ENCODE measurements around the gene IMMP2L. TPM values are rescaled to one million over a fixed set of nuclear protein-coding genes. Genes with fewer than 3 reads are reported as not detected.

IMMP2L gene
- total and polyA plus RNA-seq, 4 donors = 7.3 to 21.1 (median 12.4) TPM

DNA sequence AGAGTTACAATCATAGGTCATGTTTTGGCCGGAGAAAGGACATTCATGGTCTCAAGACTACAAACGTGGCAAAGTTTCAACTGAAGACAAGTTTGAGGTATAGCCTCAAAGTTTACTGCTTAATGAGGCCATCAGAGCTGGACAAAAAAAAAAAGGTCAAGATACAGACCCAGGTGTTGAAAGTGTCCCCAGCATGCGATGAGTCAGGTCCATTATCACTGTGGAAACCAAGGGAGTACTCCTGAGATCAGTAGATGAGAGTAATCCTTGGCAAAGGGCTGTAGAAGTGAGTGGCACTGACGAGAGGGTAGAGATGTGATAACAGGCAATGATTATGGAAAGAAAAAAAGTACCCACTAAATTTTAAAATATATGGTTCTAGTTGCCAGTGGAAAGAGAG, 551.5 kb downstream of the IMMP2L start:
- H3K4me1 ChIP-seq (ENCODE audit: control insufficient read depth in 4 of 4, insufficient read depth in 4 of 4, low read length in 3 of 4) = peaks cover 0 to 7% (median 0%) of the 10 kb centered on the region in 4 donors
- no peak overlapping the region for H3K9ac ChIP-seq (ENCODE audit: low read depth in 1 of 2, low read length in 2 of 2)
- WGBS = 90% methylated on average over 4 of the region's 4 CpGs
- TF ChIP-seq FOXA2 (IDR thresholded peaks at IDR 0.05) (no peak), RAD21 (IDR thresholded peaks at IDR 0.05) (no peak), NR2F2 (IDR thresholded peaks at IDR 0.05) (no peak), EGR1 (IDR thresholded peaks at IDR 0.05; ENCODE audit: low read depth in 2 of 2) (no peak), HNF4G (IDR thresholded peaks at IDR 0.05) (no peak), GABPA (IDR thresholded peaks at IDR 0.05 in 1 of 2, conservative IDR thresholded peaks at IDR 0.05 in 1 of 2) (no peak), JUND (IDR thresholded peaks at IDR 0.05) (no peak), ZBTB33 (IDR thresholded peaks at IDR 0.05) (no peak), FOXA1 (IDR thresholded peaks at IDR 0.05) (no peak), ATF3 (IDR thresholded peaks at IDR 0.05) (no peak), SP1 (IDR thresholded peaks at IDR 0.05) (no peak), RXRA (IDR thresholded peaks at IDR 0.05) (no peak)
- TF ChIP-seq, protein P1, sequence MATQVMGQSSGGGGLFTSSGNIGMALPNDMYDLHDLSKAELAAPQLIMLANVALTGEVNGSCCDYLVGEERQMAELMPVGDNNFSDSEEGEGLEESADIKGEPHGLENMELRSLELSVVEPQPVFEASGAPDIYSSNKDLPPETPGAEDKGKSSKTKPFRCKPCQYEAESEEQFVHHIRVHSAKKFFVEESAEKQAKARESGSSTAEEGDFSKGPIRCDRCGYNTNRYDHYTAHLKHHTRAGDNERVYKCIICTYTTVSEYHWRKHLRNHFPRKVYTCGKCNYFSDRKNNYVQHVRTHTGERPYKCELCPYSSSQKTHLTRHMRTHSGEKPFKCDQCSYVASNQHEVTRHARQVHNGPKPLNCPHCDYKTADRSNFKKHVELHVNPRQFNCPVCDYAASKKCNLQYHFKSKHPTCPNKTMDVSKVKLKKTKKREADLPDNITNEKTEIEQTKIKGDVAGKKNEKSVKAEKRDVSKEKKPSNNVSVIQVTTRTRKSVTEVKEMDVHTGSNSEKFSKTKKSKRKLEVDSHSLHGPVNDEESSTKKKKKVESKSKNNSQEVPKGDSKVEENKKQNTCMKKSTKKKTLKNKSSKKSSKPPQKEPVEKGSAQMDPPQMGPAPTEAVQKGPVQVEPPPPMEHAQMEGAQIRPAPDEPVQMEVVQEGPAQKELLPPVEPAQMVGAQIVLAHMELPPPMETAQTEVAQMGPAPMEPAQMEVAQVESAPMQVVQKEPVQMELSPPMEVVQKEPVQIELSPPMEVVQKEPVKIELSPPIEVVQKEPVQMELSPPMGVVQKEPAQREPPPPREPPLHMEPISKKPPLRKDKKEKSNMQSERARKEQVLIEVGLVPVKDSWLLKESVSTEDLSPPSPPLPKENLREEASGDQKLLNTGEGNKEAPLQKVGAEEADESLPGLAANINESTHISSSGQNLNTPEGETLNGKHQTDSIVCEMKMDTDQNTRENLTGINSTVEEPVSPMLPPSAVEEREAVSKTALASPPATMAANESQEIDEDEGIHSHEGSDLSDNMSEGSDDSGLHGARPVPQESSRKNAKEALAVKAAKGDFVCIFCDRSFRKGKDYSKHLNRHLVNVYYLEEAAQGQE (IDR thresholded peaks at IDR 0.05) = no peak
- TF ChIP-seq, protein P2, sequence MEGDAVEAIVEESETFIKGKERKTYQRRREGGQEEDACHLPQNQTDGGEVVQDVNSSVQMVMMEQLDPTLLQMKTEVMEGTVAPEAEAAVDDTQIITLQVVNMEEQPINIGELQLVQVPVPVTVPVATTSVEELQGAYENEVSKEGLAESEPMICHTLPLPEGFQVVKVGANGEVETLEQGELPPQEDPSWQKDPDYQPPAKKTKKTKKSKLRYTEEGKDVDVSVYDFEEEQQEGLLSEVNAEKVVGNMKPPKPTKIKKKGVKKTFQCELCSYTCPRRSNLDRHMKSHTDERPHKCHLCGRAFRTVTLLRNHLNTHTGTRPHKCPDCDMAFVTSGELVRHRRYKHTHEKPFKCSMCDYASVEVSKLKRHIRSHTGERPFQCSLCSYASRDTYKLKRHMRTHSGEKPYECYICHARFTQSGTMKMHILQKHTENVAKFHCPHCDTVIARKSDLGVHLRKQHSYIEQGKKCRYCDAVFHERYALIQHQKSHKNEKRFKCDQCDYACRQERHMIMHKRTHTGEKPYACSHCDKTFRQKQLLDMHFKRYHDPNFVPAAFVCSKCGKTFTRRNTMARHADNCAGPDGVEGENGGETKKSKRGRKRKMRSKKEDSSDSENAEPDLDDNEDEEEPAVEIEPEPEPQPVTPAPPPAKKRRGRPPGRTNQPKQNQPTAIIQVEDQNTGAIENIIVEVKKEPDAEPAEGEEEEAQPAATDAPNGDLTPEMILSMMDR (IDR thresholded peaks at IDR 0.05; ENCODE audit: low read depth, low read length, missing input control) = no peak
- no peak overlapping the region for H3K27ac ChIP-seq (ENCODE audit: low read depth in 1 of 2, low read length in 2 of 2)
- H3K9me3 ChIP-seq (ENCODE audit: control insufficient read depth in 4 of 4, low read length in 3 of 4) = no peaks in the 10 kb centered on the region
- no peaks in the 10 kb centered on the region for H3K36me3 ChIP-seq (ENCODE audit: control insufficient read depth in 4 of 4, insufficient read depth in 3 of 4, low read depth in 1 of 4, low read length in 3 of 4)
- DNase-seq (ENCODE audit: low spot score) = no peak
- H3K27me3 ChIP-seq (ENCODE audit: control insufficient read depth in 4 of 4, insufficient read depth in 4 of 4, low read length in 3 of 4) = no peaks in the 10 kb centered on the region
- no peak overlapping the region for H3K4me3 ChIP-seq (ENCODE audit: low read depth in 1 of 3, low read length in 3 of 3)

GRCh38 chr7:111009526-111010040, 552.7 kb downstream of the IMMP2L start:
- no peak for DNase-seq (ENCODE audit: low spot score)
- no peak overlapping the region for H3K27ac ChIP-seq (ENCODE audit: low read depth in 1 of 2, low read length in 2 of 2)
- TF ChIP-seq, protein P1 (IDR thresholded peaks at IDR 0.05) = no peak
- TF ChIP-seq HNF4A (conservative IDR thresholded peaks at IDR 0.05) (no peak), RAD21 (IDR thresholded peaks at IDR 0.05) (no peak)
- H3K36me3 ChIP-seq (ENCODE audit: control insufficient read depth in 4 of 4, insufficient read depth in 3 of 4, low read depth in 1 of 4, low read length in 3 of 4) = no peaks in the 10 kb centered on the region
- H3K9ac ChIP-seq (ENCODE audit: low read depth in 1 of 2, low read length in 2 of 2) = no peak overlapping the region
- H3K9me3 ChIP-seq (ENCODE audit: control insufficient read depth in 4 of 4, low read length in 3 of 4) = no peaks in the 10 kb centered on the region
- H3K4me3 ChIP-seq (ENCODE audit: low read depth in 1 of 3, low read length in 3 of 3) = no peak overlapping the region
- H3K27me3 ChIP-seq (ENCODE audit: control insufficient read depth in 4 of 4, insufficient read depth in 4 of 4, low read length in 3 of 4) = no peaks in the 10 kb centered on the region
- H3K4me1 ChIP-seq (ENCODE audit: control insufficient read depth in 4 of 4, insufficient read depth in 4 of 4, low read length in 3 of 4) = peaks cover 0 to 7% (median 0%) of the 10 kb centered on the region in 4 donors
- WGBS = 74% methylated on average over 1 of the region's 1 CpG

Measured in liver (tissue), 9 donors.